GM19397 (cell line): ENCODE results near the gene ITGA4.

Source experiments
- ATAC-seq: cut with Tn5 transposase; IDR thresholded peaks from one replicate; pipeline ENCODE4 v1.9.1; 2021; ENCODE audit warnings: mild to moderate bottlenecking, moderate library complexity; ENCODE audit not compliant: unreplicated experiment

The ITGA4 gene

DNA sequence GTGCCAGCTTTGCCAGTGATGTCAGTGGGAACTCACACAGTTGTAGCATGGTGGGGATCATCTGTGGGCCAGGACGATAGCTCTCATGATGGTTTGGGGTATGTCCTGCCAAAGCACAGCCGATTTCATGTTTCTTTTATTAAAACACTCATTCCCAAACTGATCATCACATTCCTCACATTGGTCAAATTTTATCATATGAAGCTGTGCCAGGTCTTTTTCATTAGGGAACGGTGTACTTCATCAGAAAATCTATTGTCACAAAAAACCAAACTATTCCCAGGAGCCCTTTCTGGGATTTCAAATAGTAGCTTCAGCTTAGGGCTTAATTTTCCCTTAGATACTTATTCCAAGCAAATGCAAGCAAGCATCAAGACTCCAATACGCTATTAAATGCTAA is 42.0 kb downstream of the ITGA4 start:
- no peak for ATAC-seq

DNA sequence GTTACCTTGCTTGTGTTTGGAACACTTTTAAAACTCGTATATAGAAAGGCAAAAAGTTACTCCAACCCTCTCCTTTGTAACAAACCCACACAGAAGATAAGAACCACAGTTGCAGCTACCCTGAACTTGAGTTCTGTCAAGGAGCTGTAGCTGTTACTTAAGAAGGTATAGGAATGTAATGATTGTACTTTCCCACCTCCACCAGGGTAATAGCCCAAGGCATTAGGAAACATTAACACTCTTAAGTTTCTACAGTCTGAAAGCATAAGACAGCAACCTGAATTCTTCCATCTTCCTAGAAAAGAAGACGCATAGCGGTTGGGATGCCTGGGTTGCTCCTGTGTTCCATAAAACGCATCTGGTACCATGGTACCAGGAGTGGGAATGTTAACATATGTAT is 43.0 kb downstream of the ITGA4 start:
- no peak for ATAC-seq

DNA sequence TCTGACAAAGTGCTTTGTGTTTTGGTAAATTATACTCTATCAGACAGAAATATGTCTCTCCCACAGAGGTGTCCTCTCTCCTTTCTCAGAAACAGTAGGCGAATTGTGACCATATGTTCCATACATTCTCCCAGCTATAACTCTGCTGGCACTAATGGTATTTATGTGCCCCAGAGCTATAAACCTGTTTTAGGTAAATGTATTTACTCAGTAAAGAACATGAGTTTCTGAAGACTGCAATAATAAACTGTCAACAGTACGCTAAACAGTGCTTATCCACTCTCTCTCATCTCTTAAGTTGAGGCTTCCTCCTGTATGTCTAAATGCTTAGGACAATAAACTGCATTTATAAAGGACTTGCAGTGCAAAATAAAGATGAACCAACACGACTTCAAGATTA is 58.5 kb downstream of the ITGA4 start:
- no peak for ATAC-seq

DNA sequence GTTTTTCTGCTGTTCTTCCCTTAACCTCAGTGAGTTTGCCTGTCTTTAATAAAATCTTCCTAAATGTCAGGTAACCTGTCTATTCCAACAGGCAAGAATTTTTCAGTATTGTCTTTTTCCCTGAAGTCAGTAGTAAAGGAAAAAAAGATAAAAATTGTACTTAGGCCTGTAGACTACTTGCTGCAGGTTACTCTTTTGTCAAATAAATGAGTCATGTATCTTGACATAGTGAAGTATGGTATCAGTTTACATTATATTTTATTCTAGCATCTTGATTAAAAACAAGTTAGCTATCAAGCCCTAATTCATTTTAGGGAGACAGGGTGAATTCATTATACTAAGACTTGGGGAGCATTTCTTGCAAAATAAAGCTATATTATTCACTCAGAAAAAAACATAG is 59.8 kb downstream of the ITGA4 start:
- ATAC-seq: no peak

DNA sequence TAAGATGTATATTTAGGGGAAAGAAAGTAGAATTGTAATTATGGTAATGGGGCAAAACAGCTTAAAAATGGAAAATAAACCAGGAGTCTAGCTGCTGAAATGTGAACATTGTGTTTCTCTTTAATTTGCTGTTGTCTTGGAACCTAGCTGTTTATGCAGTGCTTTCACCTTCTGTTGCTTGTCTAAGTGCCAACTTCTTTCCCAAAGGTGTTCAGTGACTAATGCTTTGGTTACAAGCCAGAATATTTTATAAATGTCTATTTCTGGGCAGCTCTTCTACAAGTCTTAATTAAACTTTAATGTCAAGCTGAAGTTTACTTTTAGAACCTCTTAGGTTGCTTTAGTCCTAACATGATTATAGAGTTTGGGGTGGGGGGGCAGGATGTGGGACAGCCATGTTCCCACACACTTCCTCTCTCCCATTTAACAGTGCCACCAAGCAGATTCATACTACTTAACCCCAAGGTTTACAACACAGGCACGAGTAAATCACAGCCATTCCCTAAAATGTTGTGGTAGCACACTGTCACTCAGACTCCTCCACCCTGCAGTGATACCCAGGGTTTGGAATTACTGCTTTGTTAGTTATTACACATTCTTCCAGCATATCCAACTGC is 60.6 kb downstream of the ITGA4 start:
- ATAC-seq: no peak

DNA sequence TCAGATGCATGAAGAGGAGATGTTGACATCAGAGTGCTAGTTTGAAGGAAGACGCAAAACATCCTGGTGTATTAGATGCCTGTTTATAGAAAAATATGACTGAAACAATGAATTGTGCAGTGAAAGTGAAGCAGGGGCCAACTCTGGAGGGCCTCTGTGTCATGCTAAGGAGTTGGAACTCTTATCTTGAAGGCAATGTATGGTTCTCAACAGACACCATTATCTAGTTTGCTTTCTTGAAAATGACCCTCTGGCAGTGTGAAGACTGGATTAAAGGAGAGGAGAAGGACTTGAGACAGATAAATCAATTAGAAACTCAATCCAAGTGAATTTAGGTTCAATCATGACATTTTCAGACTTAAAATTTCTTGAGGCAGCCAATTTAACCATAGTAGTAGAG is 63.1 kb downstream of the ITGA4 start:
- ATAC-seq: no peak

DNA sequence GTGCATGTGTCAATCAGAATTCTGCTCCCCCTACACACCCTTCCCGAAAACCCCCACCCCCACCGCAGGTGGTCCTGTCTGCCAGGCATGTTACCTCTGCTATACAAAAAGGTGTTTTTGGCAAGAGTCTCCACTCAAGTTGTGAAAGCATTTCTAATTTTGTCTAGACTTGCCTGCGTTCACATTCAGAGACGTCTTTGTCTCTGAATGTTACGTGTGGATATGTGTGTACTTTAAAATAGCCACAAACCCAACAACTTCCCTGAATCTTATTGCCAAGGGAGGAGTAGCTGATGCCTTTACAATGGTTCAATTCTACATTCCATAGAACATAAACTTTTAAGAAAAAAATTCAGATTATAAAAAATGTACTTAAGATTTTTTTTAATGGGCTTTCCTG is 66.6 kb downstream of the ITGA4 start:
- no peak for ATAC-seq

DNA sequence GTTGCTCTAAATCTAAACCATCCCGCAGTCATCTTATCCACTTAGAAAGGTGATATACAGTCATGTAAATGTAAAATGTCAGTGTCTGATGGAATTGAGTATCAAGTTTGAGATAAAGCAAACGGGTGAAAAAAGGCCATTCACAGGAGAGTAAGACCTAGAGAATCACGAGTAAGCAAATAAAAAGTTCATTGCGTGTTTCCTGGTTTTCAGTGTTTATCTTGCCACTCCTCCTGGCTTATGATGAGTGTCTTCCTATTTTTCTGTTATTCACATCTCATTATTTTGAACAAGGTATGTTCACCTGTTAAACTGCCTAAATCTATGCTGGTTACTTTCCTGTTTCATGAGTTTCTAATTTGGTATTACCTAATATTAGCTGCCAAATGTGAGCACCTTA is 68.8 kb downstream of the ITGA4 start:
- ATAC-seq: no peak

DNA sequence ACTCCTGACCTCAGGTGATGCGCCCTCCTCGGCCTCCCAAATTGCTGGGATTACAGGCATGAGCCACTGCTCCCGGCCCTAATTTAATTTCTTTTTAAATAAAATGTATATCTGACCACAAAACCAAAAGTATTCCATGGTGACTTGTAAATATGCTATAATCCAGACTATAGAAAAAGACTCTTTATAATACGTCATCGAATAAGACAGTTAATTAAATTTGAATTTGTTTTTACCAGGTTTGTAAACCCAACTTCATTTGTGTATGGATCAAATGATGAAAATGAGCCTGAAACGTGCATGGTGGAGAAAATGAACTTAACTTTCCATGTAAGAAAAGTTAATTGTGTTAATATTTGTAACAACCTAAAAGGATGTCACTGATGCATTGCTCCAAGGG is 69.9 kb downstream of the ITGA4 start:
- ATAC-seq: no peak

DNA sequence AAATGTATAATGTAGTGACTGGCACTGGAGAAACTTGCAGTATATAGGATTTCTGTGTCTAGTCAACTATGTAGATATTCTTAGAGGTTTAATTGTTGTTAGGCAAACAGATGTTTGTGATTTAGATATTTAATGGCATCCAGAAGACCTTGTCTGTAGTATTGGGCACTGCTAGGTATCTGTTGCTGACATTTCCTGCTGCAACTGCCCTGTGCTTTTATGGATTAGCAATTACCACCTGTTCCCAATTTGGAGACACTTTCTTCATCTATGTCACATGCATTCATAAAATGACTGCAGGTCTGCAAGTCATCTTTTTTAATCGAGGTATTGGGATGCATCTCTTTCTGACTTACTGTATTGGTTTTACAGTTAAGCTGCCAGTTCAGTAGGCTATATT is 71.3 kb downstream of the ITGA4 start:
- no peak for ATAC-seq

DNA sequence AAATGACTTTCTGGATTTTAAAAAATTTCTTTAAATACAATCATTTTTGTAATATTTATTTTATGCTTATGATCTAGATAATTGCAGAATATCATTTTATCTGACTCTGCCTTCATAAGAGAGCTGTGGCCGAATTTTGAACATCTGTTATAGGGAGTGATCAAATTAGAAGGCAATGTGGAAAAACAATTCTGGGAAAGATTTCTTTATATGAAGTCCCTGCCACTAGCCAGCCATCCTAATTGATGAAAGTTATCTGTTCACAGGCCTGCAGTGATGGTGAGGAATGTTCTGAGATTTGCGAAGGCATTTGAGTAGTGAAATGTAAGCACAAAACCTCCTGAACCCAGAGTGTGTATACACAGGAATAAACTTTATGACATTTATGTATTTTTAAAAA is 79.5 kb downstream of the ITGA4 start:
- no peak for ATAC-seq

DNA sequence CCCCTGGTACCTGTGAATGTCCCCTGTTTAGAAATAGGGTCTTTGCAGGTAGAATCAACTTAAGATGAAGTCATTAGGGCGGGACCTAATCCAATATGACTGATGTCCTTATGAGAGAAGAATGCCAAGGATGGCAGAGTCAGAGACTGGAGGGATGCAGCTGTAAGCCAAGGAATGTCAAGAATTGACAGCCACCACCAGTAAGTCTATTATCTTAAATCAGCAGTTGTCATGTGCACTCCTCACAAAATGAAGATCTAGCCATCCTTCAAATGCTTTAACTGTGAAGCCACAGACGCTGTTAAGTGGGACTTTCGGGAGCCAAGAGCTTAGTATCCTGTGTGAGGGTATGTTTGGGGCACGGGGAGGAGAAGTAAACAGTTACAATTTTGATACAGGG is 83.2 kb downstream of the ITGA4 start:
- no peak for ATAC-seq

DNA sequence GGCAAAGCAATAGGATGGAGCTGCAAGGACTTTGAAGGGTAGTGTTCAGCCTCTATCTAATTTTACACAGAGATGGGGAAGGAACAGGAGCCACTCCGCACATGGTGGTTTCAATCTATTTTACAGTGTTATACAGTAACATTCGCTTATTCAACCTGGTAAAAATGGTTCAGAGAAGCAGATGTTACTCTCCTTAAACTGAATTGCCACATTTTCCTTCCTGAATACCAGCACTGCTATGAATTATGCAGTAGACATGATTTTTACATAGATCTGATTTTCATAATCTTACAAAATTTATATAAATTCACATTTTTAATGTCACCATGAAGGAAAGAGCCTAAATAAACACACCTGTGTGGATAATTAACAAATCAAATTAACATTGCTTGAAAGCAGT is 85.0 kb downstream of the ITGA4 start:
- ATAC-seq: no peak

DNA sequence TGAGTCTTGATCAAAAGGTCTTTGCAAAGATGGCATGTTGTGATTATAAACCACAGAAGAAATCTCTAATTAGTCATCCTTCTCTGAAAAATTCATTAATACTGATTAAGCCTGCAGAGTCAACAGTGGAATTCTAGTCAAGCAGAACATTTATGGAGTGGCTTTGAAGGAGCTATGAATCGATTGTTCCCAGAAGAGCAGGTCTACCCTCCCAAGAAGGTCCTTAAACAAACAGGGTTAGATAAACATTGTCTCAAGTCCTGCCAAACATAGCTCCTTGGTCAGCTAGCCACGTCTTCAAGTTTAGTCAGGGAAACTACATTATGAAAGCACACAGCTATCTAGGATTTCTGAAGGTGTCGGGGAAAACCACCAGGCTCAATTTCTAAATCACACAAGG is 88.9 kb downstream of the ITGA4 start:
- ATAC-seq: no peak

DNA sequence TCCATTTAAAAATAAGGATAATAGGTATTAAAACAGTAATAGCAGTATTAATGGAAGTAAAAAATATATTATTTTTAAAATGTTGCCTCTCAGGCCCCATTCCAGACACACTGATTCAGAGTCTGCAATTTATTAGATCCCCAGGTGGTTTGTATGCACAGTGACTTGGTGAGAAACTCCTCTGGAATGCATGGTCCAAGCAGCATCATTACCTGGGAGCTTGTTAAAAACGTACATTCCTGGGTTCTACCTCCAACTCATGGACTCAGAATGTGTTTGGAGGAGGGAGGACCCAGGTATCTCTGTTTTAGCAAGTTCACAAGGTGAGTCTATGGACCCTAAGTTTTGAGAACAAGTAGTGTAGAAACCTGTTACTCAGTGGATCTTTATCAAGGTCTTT is 95.6 kb downstream of the ITGA4 start:
- no peak for ATAC-seq

DNA sequence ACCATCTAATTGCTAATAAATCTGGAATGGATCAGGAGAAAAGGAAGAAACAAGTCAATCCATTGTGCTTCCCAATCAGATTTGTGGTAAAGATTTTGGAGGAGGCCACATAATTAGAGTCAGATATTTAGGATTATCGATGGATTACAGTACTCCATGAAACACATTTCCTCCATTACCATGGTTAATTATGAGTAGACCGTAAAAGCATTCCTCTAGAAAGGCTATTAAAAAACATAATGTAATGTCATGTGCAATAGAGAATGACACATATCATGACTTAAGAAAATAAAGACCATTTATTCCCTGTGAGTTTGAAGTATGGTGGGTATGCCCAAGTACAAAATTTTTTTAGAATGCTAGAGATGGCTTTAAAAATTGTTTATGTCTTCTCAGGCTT is 96.1 kb downstream of the ITGA4 start:
- no peak for ATAC-seq

DNA sequence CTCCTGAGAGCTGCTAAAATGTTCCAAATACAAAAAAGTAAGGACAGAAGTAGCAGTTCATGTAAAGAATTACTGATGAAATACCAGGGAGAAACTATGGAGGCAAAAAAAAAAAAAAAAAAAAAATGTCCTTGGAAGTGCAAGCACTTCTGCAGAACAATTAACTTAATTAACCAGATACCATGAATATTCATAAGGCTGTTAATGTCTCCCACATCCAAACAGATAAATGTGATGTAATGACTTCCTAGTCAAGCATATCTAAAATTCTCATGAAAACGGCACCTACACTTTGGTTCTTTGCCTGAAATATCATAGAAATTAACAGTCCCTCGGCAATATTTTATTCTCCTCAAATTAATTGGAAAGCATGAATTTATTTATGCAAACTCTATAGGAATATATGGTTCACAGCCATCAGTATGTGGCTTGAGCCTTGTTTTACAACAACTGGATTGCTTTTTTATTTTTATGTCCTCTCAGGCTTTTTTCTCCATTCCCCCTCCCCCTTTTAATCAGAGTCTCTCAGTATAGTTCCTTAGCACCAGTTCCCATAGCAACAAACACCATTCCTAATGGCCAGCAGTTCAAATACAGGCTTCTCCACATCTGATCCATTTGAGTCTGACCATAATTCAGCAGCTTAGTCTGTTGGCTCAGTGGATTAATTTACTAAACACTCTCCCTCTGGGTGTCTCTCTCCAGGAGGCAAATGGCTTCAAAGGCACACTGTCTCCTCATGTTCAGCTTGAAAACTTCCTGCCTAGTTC is 97.1 kb downstream of the ITGA4 start:
- no peak for ATAC-seq

DNA sequence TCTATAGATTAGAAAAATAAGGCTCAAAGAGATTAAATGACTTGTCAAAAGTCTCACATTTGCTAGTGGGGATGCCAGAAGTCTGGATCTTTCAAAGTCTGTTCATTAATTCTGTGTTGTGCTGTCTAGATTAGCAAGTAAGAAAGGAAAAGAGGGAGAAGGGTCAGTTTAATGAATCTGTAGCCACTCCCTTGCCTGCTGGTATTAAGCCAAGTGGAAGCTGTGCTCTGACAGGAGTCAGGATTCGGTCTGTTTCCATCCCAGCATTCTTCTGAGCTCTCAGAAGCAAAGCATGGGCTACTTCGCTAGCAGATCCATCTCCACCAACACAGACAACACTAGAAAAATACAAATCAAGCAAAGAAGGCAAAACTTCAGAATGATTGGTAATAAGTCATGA is 101.2 kb downstream of the ITGA4 start:
- ATAC-seq: no peak

DNA sequence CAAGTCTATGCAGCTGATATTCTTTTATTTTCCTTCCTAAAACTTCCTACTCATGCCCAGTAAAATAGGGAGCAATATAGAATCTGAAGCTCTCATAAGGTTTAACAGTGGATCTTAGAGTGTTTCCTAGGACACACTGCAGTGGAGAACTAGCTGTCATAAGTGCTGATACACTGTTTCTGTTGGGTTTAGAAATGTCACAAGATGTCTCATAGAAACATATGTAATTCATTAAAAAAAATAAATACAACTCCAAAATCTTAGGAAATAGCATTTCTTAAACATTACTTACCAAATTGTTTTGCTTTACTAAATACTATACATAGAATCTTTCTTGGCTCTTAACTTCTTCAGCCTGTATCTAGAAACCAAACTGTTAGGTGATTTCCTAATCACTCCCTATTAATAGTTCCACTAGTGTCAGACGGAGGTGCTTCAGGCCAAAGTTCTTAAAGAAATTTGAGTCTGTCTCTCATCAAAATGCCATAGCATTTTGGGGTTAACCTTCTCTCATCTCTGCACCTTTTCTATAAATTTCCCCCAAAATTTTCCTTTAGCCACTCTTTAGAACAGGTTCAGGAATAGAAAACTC is 106.0 kb downstream of the ITGA4 start:
- ATAC-seq: no peak

DNA sequence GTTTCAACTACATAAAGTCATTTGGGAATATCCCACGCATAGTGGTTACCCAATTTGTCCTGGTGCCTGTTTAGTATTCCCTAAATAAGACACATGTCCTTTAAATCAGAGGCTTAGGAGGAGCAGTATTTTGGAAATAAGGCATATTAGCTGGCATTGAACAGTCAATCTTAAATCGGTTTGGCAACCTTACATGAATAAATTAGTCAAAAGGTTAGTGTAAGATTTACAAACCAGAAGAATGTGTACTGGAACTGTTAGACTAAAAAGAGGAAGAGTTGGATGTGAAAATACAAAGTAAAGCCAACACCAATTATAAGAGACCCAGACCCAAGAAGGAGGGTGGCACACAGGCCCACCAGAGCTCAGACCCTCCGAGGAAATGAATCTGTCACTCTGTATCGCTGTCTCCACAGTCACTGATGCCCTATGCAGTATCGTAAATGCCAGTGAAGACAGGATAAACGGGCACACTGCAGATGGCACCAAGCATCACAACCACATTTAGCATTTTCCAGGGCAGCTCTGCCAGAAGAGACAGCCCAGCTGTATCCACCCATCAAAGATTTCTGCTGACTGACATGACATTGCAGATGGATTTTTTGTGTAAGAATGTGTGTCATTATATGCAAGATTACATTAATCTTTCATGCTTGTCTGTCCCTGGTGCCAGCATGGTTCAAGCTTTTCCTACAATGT is 109.3 kb downstream of the ITGA4 start:
- no peak for ATAC-seq

DNA sequence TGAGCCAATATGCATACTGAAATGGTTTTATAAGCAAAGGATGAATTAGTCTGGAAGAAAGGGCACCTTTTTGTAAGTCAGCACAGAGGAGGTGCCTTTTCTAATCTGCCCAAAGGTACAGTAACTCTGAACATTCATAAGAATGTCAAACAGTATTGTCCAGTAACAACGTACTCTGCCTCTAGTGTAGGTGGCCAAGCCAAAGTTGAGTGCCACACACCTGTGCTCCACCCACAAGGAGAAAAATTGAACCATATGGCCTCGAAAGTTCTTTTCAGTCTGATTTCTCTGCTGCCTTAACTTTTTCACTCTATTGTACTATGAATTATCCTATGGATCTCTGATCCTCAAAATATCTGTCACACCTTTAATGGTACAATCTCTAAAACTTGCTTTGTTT is 112.9 kb downstream of the ITGA4 start:
- no peak for ATAC-seq
